ENCODE measurements around the gene TRIM43.
"Not testable (repeated sequence)": the region's sequence is repeated elsewhere in the genome, so short reads cannot be mapped to it uniquely, and the experiment has no call there.

TRIM43 gene

DNA sequence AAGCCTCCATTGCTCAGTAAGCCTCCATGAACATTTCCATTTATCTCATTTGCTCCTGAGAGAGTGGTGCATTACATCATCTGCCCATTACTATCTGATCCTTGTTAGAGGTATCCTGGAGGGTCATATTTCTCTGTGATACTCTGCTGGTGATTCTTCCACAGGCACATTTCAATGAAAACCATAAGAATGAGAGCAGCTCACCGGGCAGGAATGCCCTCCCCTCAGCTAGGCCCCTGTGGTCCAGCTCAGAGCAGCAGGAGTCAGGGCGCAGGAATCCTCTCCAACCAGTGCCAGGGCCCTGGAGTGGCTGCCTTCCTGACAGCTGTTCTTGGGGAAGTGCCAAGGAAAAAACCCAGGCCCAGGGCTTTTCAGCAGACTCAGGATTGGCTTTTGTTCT lies 50.0 kb downstream of the TRIM43 start:
- ATAC-seq: not testable (repeated sequence)

DNA sequence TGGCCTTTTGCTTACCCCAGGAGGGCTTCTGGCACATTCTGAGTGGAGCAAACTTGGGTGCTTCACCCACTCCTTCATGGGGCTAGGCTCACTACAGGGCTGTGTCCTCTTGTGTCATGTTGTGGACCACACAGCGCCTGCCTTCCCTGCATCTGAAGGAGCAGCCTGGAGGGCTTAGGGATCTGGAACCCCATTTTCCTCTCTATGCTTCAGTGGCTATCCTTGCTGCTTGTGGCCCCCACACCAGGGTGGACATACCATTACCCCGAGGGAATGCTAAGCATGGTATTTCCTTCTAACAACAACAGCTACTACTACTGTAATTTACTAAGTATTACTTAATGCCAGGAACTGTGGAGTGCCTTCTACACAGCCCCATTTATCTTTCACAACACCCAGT lies 50.6 kb downstream of the TRIM43 start:
- not testable (repeated sequence) for ATAC-seq

DNA sequence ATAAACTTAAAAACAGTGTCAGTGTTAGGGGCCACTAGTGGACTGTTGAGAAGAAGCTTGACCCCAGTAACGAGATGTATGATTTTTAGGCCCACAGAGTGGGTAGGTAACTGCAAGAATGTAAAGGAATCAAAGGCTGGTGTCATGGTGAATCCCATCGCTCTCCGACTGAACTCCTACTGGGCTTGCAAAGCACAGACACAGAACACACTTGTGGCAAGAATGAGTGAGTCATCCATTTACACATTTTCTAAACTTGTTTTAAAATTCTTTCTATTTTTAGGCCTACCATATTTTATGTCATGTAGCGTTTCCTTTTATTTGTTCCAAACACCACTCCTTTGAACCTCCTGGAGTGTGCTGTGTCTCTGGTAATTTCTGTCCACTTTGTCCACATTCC lies 51.1 kb downstream of the TRIM43 start:
- not testable (repeated sequence) for ATAC-seq

DNA sequence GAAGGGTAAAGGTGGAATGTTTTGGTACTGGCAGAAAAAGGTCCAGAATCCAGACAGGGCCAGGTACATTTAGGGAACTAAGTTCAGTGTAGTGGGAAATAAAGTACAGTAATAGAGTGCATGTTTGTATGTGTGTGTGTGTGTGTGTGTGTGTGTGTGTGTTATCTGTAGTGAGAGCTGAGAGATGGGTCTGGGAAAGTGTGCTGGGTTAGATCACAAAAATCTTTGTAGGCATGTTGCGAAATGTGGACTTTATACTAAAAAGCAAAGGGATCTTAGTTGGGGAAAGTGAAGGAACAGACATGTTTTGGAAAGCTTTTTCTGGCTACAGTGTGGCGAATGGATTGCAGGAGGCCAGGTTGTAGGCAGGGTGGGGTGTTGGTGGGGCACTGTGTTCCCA lies 53.5 kb downstream of the TRIM43 start:
- ATAC-seq: not testable (repeated sequence)

DNA sequence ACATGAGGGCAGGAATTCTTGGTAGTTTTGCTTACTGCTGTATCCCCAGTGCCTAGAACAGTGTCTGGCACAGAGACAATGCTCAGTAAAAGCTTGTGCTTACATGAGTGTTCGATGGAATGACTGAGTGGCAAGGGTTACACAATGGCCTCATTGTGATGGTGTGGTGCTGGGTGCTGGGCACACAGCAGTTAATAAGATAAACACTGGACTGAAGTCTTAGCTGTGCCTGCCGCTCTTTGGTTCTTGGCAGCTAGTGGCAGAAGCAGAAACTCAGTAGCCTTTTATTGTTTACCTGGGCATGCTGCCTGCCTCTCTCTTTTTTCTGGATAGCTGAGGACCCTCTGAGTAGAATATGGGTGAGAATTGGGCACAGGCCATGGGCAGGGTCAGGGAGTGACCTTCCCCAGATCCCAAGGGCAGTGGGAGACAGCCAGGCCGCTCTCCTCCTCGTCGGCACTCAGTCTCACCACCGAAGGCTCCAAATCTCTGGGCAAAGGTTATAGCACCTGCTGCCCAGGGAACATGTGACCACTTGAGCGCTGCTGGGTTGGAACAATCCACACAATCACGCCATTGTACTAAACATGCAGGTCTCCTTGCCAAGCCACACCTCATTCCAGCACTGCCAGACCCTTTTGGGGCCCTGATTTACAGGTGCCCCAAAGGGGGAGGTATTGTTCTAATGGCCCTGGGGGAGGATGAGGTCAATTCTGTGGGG lies 54.6 kb downstream of the TRIM43 start:
- ATAC-seq: not testable (repeated sequence)

DNA sequence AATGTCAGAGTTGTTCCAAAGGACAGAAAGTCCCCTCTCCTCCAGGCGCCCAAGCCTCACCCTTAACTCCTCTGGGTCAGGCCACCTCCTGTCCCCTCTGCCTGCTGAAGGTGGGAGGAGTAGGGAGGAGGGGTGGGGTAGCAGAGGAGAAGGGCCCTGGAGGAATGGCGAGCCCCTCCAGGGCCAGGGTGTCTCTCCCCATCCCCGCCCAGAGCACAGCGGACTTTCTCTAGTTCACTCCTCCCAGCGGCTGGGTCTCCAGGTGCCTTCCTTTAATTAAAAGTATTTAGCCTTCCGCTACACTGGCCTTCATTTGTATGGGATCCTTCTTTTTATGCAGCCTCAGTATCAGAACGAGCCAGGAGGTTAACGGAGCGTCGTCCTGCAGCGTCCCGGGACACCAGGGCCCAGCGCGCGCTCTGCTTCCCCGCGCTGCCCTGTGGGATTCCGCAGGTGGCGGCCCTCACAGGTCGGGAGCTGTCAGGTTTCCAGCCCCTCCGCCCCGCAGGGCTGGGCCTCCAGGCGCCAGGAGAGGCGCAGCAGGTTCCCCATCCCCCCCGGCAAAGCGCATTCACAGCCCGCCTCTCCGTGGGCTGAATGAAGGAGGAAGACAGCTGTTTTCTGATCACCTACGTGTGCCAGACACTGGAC lies 57.2 kb downstream of the TRIM43 start:
- not testable (repeated sequence) for ATAC-seq

All from activated CD4-positive, CD25-positive, alpha-beta regulatory T cell treated with anti-CD3 and anti-CD28 coated beads, Interleukin-2, amount 50 U/mL, for 24 hours (primary cell).